ENCODE results near the gene SLC25A19.

The SLC25A19 gene

GRCh38 chr17:75239778-75240393 is 49.3 kb downstream of the SLC25A19 start:
- DNase-seq: no peak

- no peak for DNase-seq
Observed at GRCh38 chr17:75239214-75239613, 50.0 kb downstream of the SLC25A19 start.

DNA sequence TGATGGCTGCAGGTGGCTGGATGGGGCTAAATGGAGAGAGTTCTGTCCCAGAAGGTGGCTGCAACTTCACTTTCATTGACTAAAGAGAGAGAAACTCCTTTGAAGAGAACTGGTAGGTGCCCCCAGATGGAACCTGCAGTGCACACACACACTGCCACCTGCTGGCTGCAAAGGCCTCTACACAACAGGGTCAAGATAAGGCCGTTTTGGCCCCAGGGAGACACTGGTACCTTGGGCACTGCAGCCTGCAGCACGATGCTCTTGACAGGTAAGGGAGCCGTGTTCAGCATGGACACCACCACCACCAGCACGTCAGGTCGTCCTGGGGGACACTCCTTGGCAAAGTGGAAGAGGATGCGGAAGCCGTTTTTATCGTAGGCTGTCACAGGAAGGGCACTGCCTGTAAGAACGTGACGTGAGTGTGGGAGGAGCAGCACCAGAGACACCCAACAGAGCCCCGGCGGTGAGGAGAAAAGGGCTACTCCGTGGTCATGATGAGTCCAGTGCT is 50.5 kb downstream of the SLC25A19 start:
- DNase-seq: peak; percentile 78

- DNase-seq: no peak
Observed at GRCh38 chr17:75238020-75238580, 51.1 kb downstream of the SLC25A19 start.

DNA sequence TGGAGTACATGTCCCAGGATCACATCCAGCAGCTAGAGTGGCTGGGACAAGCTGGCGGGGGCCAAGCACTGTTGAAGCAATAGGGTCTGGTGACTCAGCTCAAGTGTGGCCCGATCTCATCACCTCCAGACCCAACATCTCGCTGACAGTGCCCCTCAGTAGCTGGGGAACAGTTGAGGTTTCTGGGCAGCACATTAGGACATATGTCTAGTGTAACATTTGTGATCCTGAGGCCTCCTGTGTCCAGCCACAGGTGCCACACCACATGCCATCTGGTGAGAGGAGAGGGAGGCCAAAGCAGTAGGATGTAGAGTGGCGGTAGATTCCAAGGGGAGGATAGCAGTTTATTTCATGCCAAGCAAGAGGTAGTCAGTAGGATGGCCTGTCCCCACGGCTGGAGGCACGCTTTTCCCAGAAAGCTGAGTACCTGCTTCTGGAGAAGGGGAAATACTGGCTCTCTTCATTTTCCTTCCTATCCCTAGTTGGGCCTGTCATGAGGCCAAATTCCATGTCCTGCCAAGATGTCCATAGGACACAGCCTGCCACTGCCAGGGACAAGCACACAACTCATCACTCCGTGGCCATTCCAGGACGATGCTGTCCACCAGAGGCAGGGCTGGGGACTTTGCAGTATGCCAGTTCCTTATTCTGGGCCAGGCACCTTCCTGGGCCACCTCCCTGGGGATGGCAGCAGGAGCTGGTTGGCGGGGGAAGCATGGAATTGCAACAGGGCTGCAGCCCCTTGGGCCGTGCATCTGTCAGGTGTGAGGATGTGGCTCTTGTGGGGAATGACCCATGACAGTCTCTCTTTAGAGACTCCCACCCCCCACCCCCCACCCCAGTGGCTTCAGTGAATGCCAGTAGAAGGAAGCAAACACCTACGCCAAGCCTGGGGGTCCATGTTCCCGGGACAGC is 51.9 kb downstream of the SLC25A19 start:
- DNase-seq: no peak

GRCh38 chr17:75232786-75233185 is 56.4 kb downstream of the SLC25A19 start:
- no peak for DNase-seq

- DNase-seq: no peak
Observed at GRCh38 chr17:75231741-75232464, 57.3 kb downstream of the SLC25A19 start.

- no peak for DNase-seq
Observed at GRCh38 chr17:75231071-75231470, 58.2 kb downstream of the SLC25A19 start.

- no peak for DNase-seq
Observed at GRCh38 chr17:75228847-75229246, 60.4 kb downstream of the SLC25A19 start.

GRCh38 chr17:75228305-75228704 is 60.9 kb downstream of the SLC25A19 start:
- no peak for DNase-seq

GRCh38 chr17:75227729-75228128 is 61.5 kb downstream of the SLC25A19 start:
- DNase-seq: no peak

DNA sequence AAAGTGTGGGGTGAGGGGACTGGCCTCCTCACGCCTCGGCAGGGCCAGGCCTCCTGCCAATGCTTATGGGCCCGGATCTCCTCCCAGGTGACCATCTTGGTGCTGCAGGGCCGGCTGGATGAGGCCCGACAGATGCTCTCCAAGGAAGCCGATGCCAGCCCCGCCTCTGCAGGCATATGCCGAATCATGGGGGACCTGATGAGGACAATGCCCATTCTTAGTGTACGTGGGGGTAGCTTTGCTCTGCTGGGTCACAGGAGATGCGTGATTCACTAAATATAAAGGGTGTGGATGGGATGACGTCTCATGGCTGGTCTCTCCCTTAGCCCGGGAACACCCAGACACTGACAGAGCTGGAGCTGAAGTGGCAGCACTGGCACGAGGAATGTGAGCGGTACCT is 64.2 kb downstream of the SLC25A19 start:
- no peak for DNase-seq
